ENCODE measurements around the gene CTU2.

DNA sequence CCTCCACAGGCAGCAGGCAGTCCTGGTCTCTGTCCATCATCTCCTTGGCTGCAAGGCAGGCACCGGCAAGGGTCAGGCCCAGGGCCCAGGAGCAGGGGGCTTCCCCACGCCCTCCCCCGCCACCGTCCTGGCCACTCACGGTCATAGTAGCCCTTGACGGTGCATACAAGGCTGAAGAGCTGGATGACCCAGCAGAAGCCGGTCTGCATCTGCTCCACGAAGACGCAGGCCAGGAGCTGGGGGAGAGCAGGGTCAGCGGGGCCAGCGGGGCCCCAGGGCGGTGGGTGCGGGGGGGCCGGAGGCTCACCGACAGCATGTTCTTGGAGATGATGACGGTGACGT, 20.1 kb downstream of the CTU2 start:
- TF ChIP-seq GATA2 (IDR thresholded peaks at IDR 0.05; ENCODE audit: low read depth, low read length) (no peak), GATA3 (IDR thresholded peaks at IDR 0.05; ENCODE audit: low read depth, low read length) (no peak)

All from SH-SY5Y (cell line).